Astrocyte (in vitro differentiated cells and primary cell): ENCODE measurements around the gene HOXA13.

Experiments
- CTCF ChIP-seq: IDR thresholded peaks from 2 replicates; pipeline ENCODE4 v1.5.1; 2011; ENCODE audit warnings: low read depth, mild to moderate bottlenecking, inconsistent platforms, low read length, moderate library complexity; ENCODE audit not compliant: insufficient read depth
- EZH2 ChIP-seq: IDR thresholded peaks from 2 replicates; pipeline ENCODE4 v1.6.1; 2012; ENCODE audit warnings: mild to moderate bottlenecking, low read length, inconsistent platforms; ENCODE audit not compliant: insufficient read depth

GRCh38 chr7:27173956-27174873 lies 25.7 kb downstream of the HOXA13 start, which contains the start of gene HOXA10:
- no peak for TF ChIP-seq CTCF
- TF ChIP-seq EZH2 = peak; percentile 11
